ENCODE measurements around the gene IGFL3.
A peak's percentile ranks its signal among the peaks of the same experiment; 100 is the strongest.

The IGFL3 gene

DNA sequence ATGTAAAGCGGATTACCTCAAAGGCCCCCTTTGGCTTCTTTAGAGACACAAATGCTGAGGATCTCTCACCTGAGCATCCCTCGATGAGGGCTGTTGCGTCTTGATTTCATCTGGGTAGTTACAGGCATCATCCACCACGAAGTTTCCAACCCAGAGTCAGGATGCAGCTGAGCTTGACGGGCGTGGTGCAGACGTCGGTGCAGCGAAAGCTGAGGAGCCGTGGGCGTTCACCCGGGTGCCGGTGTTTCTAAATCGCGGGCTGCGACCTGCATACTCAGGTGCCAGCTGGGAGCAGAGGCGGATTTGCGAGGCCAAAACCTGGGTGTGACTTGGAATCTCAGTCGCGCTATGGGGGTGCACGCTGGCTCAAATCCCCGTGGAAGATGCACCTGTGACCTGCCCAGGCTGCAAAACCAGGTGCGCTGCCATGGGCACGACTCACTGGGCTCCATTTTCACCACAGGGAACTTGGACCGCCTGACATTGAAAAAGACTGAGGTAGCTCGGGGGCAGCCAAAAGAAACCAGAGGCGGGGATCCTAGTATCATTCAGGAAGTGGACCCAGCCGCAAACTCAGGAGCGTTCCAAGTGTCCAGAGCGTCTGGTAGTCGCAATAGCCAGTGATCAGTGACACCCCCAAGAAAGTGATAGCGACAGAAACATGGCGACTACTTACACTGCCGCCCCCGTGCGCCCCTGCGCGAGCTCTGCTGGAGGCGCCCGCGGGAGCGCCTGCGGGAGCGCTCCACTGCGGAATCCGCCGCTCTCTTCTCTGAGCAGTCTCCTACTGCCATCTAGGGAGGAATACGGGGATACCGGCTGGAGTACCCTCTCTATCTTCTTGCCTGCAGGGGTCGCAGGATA, 47.3 kb downstream of the IGFL3 start:
- peak; percentile 87 for DNase-seq (ENCODE audit: low spot score)
- peak; percentile 52 for FAIRE-seq

DNA sequence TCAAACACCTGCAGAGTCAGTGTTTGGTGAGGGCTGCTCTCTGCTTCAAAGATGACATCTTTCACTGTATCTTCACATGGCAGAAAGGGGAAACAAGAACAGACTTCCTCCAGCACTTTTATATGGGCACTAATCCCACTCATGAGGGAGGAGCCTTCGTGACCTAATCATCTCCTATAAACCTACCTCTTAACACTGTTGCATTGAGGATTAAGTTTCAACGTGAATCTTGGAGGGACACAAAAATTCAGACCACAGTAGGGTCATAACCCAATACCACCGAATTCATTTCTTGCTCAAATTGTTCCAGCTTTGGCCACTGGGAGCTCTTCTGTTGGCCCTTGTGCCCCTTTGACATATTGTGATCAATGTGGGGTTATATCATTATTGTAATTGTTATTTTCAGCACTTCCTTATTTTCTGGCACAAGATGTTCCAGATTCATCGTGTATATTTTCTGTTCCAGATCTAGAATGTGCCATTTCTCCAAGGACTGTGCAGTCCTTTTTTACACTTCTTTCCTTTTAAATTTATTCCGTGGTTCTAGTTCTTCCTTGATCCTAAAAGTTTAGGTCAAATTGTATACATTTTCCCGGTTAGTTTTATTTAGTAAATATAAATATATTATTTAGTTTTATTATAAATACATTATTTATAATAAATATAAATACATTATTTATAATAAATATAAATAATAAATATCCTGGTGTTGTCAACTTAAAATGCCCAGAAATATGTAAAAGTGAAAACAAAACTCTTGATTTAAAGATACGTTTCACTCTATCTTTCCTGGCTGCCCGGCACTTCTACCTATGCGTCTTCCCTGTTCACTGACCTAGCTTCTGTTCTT, 48.2 kb downstream of the IGFL3 start:
- FAIRE-seq, result no peak
- DNase-seq (ENCODE audit: low spot score), result no peak

DNA sequence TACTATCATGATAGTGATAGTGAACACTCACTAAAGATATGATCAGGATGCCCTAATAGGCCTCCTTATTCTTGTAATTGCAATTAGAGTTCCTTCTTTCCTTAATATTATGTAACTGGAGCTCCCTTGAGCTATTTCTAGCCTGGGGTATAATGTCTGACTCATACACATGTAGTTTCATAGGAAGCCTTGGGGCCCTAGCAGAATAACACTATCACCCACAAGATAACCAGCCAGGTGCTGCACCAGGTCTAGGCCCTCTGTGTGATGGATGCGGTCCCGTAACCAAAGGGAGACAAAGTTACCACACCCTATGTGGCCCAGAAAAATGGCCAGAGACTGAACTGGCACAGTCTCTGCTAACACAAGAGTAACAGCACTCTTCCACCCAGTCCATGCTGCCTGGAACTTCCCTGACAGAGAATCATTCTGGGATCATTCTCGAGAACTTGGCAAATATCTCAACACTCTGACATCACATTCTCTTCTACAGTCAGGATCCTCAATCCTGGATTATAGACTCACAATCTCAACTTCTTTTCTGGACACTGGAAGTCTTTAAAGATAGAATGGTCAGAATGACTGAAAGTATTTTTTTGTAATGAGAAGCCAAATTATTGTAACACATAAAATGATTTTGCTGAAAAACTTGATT, 51.1 kb downstream of the IGFL3 start:
- FAIRE-seq, result no peak
- DNase-seq (ENCODE audit: low spot score), result peak; percentile 26
